ENCODE results near the gene IFT88.

DNA sequence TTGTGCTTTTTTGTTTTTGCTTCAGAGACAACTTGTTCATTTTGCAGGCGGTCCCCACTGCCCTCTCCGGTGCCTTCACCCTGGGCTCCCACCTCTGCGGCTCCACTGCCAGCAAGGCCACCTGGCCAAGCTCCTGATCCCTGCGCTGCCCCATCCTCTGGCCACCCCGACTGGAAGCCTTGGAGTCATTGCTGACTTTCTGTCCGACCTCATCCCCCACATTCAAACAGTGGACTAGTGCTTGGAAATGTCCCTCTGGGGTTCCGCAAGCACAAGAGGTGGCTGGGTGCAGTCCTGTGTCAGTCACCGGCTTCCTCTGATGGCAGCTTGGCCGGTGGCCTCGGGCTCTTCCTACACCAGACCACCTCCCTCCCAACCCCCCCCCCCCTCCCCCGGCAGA lies 153.5 kb downstream of the IFT88 start:
- TF ChIP-seq CTCF (IDR thresholded peaks at IDR 0.05) (no peak), POLR2A (IDR thresholded peaks at IDR 0.05) (no peak)

Measured in heart left ventricle (tissue), 13 donors.